HTR-8/SVneo (cell line): ENCODE data around the gene CCKAR.

ENCODE experiments used
- DNase-seq: peaks from one replicate; pipeline ENCODE4 v3.0.0; 2011; ENCODE audit warnings: low spot score, mixed read lengths; ENCODE audit not compliant: insufficient read length
- FAIRE-seq: peaks from 2 replicates; lab custom pipeline; 2011; peaks lifted over from hg19 to GRCh38; lab: Jason Lieb, UNC

Gene CCKAR

DNA sequence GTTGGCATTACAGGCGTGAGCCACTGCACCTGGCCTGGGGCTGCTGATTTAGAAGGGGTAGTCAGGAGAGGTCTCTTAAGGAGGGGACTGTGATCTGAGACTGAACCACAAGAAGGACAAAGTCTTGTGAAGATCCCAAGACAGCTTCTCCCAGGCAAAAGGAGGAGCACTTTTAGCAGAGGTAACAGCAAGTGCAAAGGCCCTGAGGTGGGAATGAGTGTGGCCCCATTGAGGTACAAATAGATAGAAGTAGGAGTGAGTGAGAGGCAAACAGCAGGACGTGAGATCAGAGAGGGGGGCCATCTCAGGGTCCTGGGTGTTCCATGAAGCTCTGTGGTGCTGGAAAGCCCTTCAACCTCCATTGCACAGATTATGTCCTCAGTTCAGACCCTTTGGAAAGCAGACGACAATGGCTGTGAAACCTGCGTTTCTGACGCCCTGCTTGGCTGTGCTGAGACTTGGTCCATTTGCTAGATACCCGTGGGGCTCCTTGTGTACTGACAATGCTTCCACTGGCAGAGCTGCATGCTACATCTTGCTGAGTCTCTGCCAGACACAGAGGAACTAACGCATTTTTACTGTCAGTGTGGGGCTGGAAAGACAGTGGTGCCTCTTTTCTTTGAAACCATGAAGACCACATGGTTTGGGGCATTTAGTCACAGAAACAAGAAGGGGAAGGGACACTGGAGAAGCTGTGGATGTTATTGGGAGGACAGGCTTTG lies 1.3 kb upstream of the CCKAR start:
- DNase-seq: no peak
- no peak for FAIRE-seq

DNA sequence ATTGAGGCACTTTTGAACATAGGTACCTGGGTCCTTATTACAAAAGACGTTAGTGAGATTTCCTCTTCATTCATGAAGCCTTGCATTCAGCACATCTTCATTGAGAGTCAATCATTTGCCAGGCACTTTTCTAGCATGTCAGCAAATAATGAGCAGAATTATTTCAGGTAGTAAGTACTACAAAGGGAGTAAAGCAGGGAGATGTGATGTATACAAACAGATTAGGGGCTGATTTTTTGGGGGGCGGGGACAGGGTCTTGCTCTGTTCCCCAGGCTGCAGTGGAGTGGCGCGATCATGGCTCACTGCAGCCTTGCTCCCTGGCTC lies 638 bp upstream of the CCKAR start:
- FAIRE-seq (no peak), DNase-seq (no peak)

DNA sequence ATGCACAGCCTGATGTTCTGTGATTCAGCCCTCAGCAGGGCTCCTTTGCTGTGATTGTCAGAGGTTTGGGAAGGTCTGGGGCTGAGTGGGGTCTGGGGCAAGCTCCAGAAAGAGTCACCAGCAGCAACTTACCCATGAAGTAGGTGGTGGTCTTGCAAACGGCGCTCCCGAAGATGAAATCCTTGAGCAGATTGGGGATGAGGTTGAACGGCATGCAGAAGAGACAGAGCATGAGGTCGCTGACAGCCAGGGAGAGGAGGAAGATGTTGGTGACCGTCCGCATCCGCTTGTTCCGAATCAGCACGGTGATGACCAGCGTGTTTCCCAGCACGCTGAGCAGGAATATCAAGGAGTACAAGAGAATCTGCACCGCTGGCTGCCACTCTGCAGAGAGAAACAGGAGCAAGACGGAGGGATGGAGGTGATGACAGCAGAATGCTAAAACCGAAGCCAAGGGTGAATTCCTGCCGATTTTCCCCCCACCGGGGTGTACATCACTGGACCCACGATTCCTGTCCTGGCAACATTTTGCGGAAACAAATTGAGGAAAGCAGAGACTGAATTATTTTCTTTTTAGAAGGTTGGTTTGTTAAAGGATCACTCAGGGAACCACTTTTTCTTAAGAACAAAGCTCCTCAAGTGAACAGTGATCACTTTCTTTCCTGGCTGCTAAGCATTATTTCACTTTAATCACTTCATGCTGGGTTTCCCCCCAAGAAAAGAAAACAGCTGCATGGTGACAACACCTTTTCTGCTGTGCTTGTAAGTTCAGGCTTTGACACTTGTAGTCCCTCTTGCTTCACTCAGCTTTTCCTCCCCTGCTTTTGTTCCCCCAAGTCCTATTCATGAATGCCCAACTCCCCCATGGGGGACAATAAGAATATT lies 941 bp downstream of the CCKAR start:
- DNase-seq (no peak), FAIRE-seq (no peak)

DNA sequence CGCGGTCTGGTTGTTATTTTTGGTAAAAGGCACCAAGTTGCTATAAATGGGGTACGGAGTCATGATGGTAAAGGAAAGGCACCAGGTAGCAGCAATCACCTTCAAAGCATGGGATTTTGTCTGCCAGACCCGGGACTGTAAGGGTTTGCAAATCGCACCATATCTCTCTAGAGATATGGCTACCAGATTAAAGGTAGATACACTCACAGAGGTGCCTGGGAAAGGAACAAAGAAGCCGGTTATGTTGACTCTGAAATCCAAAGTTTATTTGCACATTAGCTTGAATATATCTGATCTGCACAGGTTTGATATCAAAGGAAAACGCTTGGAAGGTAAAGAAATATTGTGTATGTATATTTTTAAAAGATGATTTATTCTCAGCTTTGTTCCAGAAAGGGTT lies 4.6 kb downstream of the CCKAR start:
- DNase-seq (no peak), FAIRE-seq (no peak)

DNA sequence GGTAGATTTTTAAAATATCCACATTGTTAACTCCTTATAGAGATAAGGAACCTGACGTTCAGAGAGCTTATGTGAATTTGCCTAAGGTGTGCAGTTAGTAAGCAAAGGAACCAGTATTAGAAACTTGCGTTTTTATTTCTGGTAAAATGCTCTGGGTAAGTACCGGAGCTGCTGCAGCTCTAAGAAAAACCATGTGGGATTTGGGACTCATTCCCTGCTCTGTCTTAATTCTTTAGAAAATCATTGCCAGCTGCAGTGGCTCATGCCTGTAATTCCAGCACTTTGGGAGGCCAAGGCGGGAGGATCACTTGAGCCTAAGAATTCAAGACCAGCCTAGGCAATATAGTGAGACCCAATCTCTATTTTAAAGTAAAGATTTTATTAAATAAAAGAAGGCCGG lies 5.8 kb downstream of the CCKAR start:
- no peak for DNase-seq
- FAIRE-seq: no peak

DNA sequence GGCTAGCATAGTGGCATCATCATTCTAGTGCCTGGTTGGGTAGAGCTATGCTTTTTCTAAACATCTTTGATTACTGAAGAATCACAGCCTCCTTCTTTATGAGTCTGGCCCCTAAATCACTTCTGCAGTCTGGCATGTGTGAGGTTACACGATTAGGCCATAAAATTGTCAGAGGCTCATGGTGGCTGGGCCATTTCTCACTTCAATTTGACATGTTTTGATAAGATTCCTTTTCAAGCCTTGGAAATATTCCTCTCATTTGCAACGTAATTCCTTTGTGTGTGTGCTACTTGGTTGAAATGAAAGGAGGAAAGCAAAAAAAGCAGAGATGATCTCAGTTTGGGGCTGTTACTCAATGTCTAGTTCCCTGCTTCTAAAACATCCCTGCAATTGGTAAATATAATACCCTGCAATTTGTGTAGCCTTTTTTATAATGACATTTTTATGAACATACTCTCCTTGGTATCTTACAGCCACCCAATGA lies 6.2 kb downstream of the CCKAR start:
- DNase-seq (peak; percentile 14), FAIRE-seq (no peak)

DNA sequence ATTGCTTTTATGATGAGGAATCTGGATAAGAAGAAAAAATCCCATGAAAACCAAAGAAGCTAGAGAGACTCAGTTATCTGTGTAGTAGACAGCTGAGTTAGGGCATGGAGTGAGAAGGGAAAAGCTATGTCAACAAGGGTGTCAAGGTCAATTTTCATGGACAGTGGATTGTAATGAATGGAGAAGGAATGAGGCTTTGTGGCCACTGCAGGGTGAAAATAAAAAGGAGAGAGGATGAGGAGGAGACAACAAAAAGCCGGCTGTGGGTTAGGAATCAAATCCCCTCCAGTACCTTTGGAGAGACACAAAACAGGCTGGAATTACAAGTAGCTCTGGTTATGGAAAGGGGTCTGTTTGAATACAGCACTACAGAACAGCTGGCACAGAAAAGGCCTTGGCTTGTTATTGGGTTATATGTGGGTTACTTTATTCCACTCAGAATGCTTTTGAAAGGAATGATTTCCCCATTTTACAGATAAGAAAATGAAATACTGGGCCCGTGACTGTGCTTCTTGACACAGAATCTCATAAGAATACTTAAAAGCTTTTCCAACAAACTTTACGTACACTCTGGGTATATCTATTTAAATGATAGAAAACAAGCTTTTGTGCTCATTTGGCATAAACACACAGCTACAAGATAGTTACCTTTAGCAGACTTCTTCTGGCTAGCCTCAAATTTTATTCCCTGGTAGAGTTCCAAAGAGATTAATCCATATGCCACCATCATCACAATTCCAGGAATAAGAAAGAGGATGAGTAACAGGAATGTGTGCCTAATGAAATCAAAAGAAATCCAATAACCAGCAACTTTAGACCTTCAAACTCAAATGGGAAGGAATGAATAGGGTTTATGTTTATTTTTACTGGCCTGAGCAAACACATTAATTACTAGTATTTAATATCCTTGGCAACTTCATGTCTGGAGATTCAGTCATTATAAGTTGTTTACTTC lies 7.5 kb downstream of the CCKAR start:
- DNase-seq: no peak
- FAIRE-seq: no peak

DNA sequence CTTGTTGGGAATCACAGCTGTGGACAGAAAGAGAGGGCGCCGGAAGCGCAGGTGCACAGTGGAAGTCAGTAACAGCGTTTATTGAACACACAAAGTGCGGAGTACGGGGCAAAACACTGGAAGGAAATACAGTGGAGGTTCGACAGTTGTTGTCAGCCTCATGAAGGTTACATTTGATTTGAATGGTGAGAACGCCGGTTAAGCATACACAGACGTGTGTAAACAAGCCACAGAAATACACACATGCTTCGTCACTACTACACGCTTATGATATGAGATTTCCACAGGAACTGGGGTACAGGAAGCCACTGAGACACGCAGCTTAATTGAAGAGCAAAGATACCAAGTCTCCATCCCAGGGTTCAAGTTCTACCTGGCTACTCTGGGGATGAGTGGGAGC lies 12.0 kb downstream of the CCKAR start:
- FAIRE-seq (peak; percentile 16), DNase-seq (no peak)

DNA sequence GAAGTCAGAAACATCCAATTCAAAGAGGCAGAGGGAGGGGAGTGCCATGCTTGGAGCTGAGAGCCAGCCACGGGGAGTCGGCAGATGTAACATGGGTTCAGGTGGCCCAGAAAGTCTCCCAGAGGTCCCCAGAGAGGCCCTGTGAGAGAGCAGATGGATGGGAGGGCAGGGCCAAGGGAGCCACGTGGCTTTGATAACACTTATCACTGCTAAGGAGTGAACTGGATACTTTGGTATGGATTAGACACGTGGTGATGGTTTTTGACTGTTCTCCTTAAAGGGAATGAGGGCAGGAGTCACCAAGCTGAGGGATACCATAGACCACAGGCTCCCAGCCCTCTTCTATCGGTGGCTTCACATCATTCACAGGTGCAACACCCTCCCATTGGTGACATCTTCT lies 13.7 kb downstream of the CCKAR start:
- no peak for FAIRE-seq

DNA sequence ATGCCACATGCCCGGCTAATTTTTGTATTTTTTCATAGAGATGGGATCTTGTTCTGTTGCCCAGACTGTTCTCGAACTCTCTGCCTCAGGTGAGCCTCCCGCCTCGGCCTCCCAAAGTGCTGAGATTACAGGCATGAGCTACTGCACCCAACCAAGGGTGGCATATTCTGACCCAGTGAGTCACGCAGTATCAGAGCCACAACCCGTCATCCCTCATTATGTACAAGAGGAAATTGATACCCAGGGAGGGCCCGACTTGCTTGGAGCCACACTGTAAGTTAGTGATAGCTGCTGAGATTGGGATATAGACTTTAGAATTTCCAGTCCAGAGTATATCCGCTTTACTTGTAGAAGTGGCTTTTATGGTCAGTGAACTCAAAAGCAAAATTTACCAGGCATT lies 14.6 kb downstream of the CCKAR start:
- FAIRE-seq (no peak), DNase-seq (no peak)

More for the DNA sequence above, 13.7 kb downstream of the CCKAR start:
- DNase-seq: no peak

DNA sequence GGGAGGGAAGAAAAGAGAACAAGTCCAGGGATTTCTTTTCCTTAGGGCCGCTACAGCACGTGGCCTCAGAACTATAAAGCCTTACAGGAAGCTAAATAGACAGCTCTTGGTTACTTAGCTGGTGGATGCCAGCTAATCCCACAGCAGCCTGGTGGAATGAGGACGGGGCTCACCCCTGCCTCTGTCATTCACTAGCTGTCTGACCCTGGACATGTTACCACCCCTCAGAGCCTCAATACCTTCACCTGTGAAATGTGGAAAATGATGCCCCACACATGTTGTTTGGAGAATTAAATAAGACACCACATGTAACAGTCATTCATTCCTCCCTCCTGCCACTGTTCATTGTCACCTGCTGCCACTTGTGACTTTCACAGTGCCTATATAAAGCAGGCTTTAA lies 15.7 kb downstream of the CCKAR start:
- no peak for DNase-seq
- no peak for FAIRE-seq

DNA sequence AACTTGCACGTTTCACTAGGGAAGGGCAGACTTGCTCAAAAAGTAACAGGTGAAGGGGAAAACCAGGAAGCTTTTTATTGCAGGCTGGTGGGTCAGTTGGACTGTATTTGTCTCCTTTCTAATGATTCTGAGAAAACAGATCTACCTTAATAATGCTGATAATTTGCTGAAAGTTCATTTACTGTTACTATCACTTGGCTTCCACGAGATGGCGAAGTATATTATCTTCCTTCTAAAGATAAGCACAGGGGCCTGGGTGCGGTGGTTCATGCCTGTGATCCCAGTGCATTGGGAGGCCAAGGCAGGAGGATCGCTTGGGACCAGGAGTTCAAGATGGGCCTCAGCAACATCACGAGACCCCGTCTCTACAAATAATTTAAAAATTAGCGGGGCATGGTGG lies 16.4 kb downstream of the CCKAR start:
- DNase-seq: no peak
- FAIRE-seq: no peak

DNA sequence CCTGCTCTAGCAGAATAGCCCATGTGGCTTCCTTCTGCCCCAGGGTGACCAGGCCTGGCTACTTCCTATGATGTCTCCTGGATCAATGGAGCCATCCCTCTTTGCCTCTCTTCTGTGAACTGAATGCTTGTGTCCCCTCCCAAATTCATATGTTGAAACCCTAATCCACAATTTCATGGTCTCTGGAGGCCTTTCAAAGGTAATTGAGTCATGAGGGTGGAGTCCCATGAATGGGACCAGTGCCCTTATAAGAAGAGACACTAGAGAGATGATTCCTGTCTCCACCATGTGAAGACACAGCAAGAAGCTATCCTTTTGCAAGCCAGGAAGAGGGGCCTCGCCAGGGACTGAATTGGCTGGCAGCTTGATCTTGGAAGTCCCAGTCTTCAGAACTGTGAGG lies 18.4 kb downstream of the CCKAR start:
- FAIRE-seq: no peak
- DNase-seq: no peak

DNA sequence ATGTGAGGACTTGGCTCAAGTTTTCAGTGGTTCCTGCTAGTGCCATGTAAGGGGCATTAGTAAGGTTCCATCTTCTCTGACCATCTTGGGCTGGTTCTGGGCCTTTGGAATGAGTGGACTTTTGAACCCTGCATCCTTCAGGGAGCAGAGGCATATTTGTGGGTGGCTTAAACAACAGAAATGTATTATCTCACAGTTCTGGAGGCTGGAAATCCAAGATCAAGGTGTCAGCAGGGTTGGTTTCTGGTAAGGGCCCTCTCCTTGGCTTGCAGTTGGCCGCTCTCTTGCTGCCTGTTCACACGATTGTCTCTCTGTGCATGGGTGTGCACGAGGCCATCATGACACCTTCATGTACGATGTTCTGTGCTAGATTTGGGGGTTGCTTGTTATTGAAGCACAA lies 21.3 kb downstream of the CCKAR start:
- DNase-seq: no peak
- FAIRE-seq: no peak

DNA sequence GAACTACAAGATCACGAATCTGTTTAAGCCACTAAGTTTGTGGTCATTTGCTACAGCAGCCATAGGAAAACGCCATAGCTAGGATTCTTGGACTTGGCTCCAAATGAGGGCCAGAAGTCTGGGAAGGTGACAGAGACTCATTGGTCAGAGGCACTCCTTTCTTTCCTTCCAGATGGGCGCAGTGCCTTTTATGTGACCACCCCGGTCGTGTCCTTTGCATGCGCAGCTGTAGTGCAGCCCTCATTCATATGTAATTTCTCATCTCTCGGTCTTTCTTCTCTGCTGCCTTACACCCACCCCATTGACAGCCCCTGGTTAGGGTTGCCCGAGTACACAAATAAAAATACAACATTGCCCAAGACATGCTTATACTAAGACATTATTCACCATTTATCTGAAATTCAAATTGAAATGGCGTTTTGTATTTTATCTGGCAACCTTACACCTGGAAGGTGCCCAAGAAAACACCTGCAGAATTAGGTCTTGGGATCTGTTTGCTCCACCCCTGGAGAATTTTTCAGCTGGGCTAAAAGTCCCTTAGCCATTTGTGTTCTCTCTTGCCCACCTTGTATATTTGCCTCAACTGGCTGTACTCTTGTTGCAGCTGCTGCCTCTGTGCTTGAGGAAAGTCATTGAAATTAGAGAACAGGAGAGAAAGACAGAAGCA lies 21.9 kb downstream of the CCKAR start:
- FAIRE-seq (no peak), DNase-seq (no peak)

DNA sequence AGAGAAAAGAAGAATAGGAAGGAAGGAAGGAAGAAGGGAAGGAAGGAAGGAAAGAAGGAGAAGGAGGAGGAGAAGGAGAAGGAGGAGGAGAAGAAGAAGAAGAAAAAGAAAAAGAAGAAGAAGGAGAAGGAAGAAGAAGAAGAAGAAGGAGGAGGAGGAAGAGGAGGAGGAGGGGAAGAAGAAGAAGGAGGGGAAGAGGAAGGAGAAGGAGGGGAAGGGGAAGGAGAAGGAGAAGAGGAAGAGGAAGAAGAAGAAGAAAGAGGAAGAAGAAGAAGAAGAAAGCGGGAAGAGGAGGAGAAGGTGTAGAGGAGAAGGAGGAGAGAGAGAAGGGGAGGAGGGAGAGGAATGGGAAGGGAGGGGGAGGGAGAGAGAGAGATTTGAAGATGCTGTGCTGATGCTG lies 22.6 kb downstream of the CCKAR start:
- DNase-seq: no peak

DNA sequence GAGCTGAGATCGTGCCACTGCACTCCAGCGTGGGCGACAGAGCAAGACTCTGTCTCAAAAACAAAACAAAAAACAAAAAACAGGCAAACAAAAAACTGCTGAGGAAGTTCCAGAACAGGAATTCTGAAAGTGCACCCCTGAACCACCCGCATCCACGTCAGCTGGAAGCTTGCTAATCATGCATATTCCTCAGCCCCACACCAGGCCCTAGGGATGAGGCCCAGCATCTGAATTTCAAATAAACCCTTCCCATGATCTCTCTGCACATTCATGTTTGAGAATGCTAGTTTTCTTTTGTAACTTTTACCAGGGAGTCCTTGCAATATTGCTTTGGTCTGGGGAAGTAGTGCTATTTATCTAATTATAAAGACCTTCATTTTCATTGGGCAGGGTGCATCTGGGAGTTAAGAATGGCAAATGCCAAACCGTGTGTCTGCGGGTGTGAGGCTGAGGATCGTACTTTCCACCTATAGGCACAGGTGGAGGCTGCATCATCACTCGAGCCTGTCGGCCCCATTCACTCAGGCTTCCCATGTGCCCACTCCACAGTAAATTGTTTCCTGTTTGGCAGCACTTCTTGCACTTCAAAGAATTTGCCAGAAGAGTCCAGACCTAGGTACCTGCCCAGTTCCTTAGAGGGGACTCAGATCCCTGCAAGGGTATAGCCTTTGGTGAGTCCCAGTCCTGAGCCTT lies 23.6 kb downstream of the CCKAR start:
- no peak for DNase-seq
- no peak for FAIRE-seq

More for the DNA sequence above, 22.6 kb downstream of the CCKAR start:
- no peak for FAIRE-seq

DNA sequence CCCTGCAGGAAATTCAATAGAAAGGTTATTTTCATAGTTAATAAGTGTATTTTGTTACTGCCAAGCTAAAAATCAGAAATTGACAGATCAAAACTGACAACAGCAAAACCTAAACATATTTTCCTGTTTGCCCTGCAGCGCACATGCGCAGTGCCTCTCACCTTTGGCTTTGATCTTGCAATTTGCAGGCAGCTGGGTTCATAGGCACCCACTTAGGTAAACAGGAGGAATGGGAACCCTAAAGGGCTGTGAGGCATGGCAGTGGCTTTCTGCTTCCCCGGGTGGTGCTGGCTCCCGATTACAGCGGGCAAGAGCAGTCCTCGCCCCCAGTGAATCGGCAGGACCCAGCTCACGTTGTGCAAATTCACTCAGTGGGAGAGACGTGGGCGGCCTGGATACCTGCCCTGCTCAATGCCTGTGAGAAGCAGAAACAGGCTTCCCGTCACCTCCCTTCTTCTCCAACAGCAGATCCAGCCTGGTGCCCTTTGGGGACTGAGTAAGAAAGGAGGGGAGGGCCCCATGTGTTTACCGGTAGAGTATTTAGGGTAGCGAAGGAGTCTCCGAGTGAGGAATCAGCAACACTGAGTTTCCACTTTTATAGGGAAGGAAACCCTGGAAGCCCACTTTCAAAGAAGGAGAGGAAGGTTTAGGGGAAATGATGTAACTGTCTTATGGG lies 25.7 kb downstream of the CCKAR start:
- FAIRE-seq: no peak

DNA sequence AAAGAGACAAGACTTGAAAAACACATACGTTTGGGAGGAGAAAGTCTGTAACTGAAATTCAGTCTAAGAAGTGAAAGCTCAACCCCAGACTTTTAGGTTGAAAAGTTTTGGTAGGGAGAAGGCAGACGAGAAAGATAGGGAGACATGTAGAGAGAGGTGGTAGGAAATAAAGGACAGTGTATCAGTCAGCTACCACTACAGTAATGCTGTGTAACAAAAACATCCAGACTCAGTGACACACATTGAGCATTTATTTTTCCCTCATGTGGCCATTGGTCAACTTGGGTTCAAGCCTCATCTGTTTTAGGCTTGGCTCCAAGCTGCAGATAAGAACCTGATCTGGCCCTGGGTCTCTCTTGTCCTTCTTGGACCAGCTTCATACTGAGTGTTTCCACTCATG lies 26.9 kb downstream of the CCKAR start:
- no peak for FAIRE-seq

More for the DNA sequence above, 25.7 kb downstream of the CCKAR start:
- DNase-seq: no peak

More for the DNA sequence above, 26.9 kb downstream of the CCKAR start:
- no peak for DNase-seq
